Suprapubic skin (tissue), 4 donors: Measurements from ENCODE around the gene FLRT3.

Source experiments
- EP300 ChIP-seq: sonication (generic); formaldehyde crosslinking; IDR thresholded peaks from one replicate; pipeline ENCODE4 v1.6.1; 2017; ENCODE audit warnings: antibody characterized with exemption
- POLR2A ChIP-seq, 2 donors: fragments of 450-650 bp; IDR thresholded peaks; one replicate each; pipeline ENCODE4 v1.6.1; 2017; ENCODE audit warnings: antibody characterized with exemption in 2 of 2, mild to moderate bottlenecking in 2 of 2, moderate library complexity in 2 of 2
- POLR2AphosphoS5 ChIP-seq, 3 donors: sonication (generic); formaldehyde crosslinking; IDR thresholded peaks; one replicate each; pipeline ENCODE4 v1.6.1; 2017; ENCODE audit warnings: antibody characterized with exemption in 3 of 3
- TF ChIP-seq, protein P1 (sequence below), 2 donors: fragments of 200-600 bp in 1 of 2; fragments of 450-650 bp in 1 of 2; sonication (generic) in 1 of 2; IDR thresholded peaks; one replicate each; pipeline ENCODE4 v1.5.1; 2016 to 2019; ENCODE audit warnings: antibody characterized with exemption in 2 of 2, mild to moderate bottlenecking in 1 of 2, moderate library complexity in 1 of 2

GRCh38 chr20:14288341-14289330 lies 48.8 kb downstream of the FLRT3 start:
- TF ChIP-seq POLR2A (IDR thresholded peaks at IDR 0.05) (no peak), EP300 (no peak), POLR2AphosphoS5 (IDR thresholded peaks at IDR 0.05) (no peak)
- TF ChIP-seq, protein P1, sequence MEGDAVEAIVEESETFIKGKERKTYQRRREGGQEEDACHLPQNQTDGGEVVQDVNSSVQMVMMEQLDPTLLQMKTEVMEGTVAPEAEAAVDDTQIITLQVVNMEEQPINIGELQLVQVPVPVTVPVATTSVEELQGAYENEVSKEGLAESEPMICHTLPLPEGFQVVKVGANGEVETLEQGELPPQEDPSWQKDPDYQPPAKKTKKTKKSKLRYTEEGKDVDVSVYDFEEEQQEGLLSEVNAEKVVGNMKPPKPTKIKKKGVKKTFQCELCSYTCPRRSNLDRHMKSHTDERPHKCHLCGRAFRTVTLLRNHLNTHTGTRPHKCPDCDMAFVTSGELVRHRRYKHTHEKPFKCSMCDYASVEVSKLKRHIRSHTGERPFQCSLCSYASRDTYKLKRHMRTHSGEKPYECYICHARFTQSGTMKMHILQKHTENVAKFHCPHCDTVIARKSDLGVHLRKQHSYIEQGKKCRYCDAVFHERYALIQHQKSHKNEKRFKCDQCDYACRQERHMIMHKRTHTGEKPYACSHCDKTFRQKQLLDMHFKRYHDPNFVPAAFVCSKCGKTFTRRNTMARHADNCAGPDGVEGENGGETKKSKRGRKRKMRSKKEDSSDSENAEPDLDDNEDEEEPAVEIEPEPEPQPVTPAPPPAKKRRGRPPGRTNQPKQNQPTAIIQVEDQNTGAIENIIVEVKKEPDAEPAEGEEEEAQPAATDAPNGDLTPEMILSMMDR (IDR thresholded peaks at IDR 0.05), result no peak
